Activated CD8-positive, alpha-beta T cell treated with anti-CD3 and anti-CD28 coated beads for 36 hours (primary cell): ENCODE measurements around the gene SPATA6L. TPM values are rescaled to one million over a fixed set of nuclear protein-coding genes. Genes with fewer than 3 reads are reported as not detected.
A peak's percentile ranks its signal among the peaks of the same experiment; 100 is the strongest.

Experiments
- ATAC-seq: fragments of 200-7000 bp; cut with Tn5 transposase; one replicate; pipeline ENCODE4 v1.10.0; 2021; ENCODE audit warnings: mild to moderate bottlenecking, moderate library complexity
- CTCF ChIA-PET: fragments of 350-600 bp; sonication (Branson Sonifier 250); formaldehyde crosslinking; loops from one replicate; lab custom pipeline; 2021; ENCODE audit warnings: antibody characterized with exemption; lab: Charles Lee
- POLR2A ChIA-PET: fragments of 350-600 bp; sonication (Branson Sonifier 250); formaldehyde crosslinking; loops from one replicate; lab custom pipeline; 2021; ENCODE audit warnings: antibody characterized with exemption; lab: Charles Lee
- DNase-seq: peaks from one replicate; pipeline ENCODE4 v3.0.0-alpha.2; 2020
- H3K27ac Mint-ChIP-seq: one replicate; pipeline ENCODE4 v1.8.0; 2021; ENCODE audit warnings: mild to moderate bottlenecking, mixed read lengths
- H3K27me3 Mint-ChIP-seq: one replicate; pipeline ENCODE4 v1.8.0; 2021; ENCODE audit warnings: mixed read lengths
- H3K36me3 Mint-ChIP-seq: one replicate; pipeline ENCODE4 v1.8.0; 2021; ENCODE audit warnings: low read depth, mixed read lengths
- H3K4me1 Mint-ChIP-seq: one replicate; pipeline ENCODE4 v1.8.0; 2021; ENCODE audit warnings: low read depth, mixed read lengths
- H3K4me3 Mint-ChIP-seq: one replicate; pipeline ENCODE4 v1.8.0; 2021; ENCODE audit warnings: mild to moderate bottlenecking, moderate library complexity, mixed read lengths
- H3K9me3 Mint-ChIP-seq: one replicate; pipeline ENCODE4 v1.8.0; 2021; ENCODE audit warnings: mixed read lengths
- CTCF ChIP-seq: fragments of 200-600 bp; IDR thresholded peaks from one replicate; pipeline ENCODE4 v1.8.0; 2022; ENCODE audit warnings: antibody characterized with exemption, mild to moderate bottlenecking
- intact Hi-C: fragments of 100-400 bp; cut with micrococcal nuclease; formaldehyde crosslinking; loops from one replicate; pipeline ENCODE4 v1.10.0; 2022
- total RNA-seq, 2 experiments: library from RNA; stranded (reverse); gene quantifications; one replicate each; pipeline ENCODE4 v1.2.3, GENCODE V29; 2021

The SPATA6L gene
- total RNA-seq, 2 experiments from 2014 or later: 0.43 to 0.78 TPM

- POLR2A ChIA-PET: interaction anchor here (0.7 kb wide), 1 partner anchor 11 kb away, joined by 3 read pairs; no protein-coding TSS in a partner anchor
- no peak overlapping the region for H3K27ac Mint-ChIP-seq
- peaks cover 22% of the 10 kb centered on the region for H3K4me1 Mint-ChIP-seq
- ATAC-seq (no peak), DNase-seq (no peak)
- TF ChIP-seq CTCF: no peak
- no peaks in the 10 kb centered on the region for H3K9me3 Mint-ChIP-seq
- no peaks in the 10 kb centered on the region for H3K36me3 Mint-ChIP-seq
- intact Hi-C loops: no loop called here
- CTCF ChIA-PET: no interaction called here
- H3K27me3 Mint-ChIP-seq: no peaks in the 10 kb centered on the region
- H3K4me3 Mint-ChIP-seq: no peak overlapping the region
These were observed 90.3 kb downstream of the SPATA6L start for GRCh38 chr9:4575997-4576396.

GRCh38 chr9:4574657-4575243 is 91.5 kb downstream of the SPATA6L start:
- ChIA-PET POLR2A (interaction anchor here (0.5 kb wide), 1 partner anchor 19 kb away, joined by 3 read pairs; no protein-coding TSS in a partner anchor), CTCF (interaction anchor here (3.0 kb wide), 1 partner anchor 65 kb away, joined by 13 read pairs; no protein-coding TSS in a partner anchor)
- H3K27me3 Mint-ChIP-seq: no peaks in the 10 kb centered on the region
- no peaks in the 10 kb centered on the region for H3K9me3 Mint-ChIP-seq
- peak; percentile 47 for DNase-seq
- peaks cover 22% of the 10 kb centered on the region for H3K4me1 Mint-ChIP-seq
- H3K36me3 Mint-ChIP-seq: no peaks in the 10 kb centered on the region
- ATAC-seq: peak; percentile 67
- intact Hi-C loops: no loop called here
- TF ChIP-seq CTCF: no peak
- H3K4me3 Mint-ChIP-seq: no peak overlapping the region
- peak overlapping the region; percentile 33 for H3K27ac Mint-ChIP-seq

GRCh38 chr9:4573634-4574389 is 92.5 kb downstream of the SPATA6L start:
- no peak for ATAC-seq

GRCh38 chr9:4573176-4573575 is 93.1 kb downstream of the SPATA6L start:
- ChIA-PET CTCF (interaction anchor here (1.2 to 3.0 kb wide), 4 partner anchors 12 to 67 kb away, joined by 3 to 13 read pairs (median 7); no protein-coding TSS in a partner anchor), POLR2A (no interaction called here)
- intact Hi-C loops: no loop called here

More at GRCh38 chr9:4573634-4574389, 92.5 kb downstream of the SPATA6L start:
- CTCF ChIA-PET: interaction anchor here (1.2 to 3.0 kb wide), 4 partner anchors 12 to 66 kb away, joined by 3 to 13 read pairs (median 7); no protein-coding TSS in a partner anchor
- no peaks in the 10 kb centered on the region for H3K36me3 Mint-ChIP-seq
- TF ChIP-seq CTCF: no peak
- H3K4me3 Mint-ChIP-seq: no peak overlapping the region
- no peak for DNase-seq
- peaks cover 22% of the 10 kb centered on the region for H3K4me1 Mint-ChIP-seq
- no peak overlapping the region for H3K27ac Mint-ChIP-seq
- POLR2A ChIA-PET: no interaction called here
- no peaks in the 10 kb centered on the region for H3K27me3 Mint-ChIP-seq
- intact Hi-C loops: no loop called here
- H3K9me3 Mint-ChIP-seq: no peaks in the 10 kb centered on the region

More at GRCh38 chr9:4573176-4573575, 93.1 kb downstream of the SPATA6L start:
- no peak overlapping the region for H3K4me3 Mint-ChIP-seq
- H3K27ac Mint-ChIP-seq: no peak overlapping the region
- H3K4me1 Mint-ChIP-seq: peaks cover 22% of the 10 kb centered on the region
- TF ChIP-seq CTCF: no peak
- H3K36me3 Mint-ChIP-seq: no peaks in the 10 kb centered on the region
- no peaks in the 10 kb centered on the region for H3K27me3 Mint-ChIP-seq
- no peak for DNase-seq
- H3K9me3 Mint-ChIP-seq: no peaks in the 10 kb centered on the region
- no peak for ATAC-seq
